IPS DF 6.9 (cell line): Measurements from ENCODE around the gene TNFRSF14.

Experiments
- DNase-seq: peaks from one replicate; pipeline ENCODE4 v3.0.0-alpha.2; 2013; ENCODE audit warnings: low read depth, low spot score
- H3K27ac ChIP-seq: one replicate; pipeline ENCODE4 v1.5.1; 2013; ENCODE audit warnings: low read length, control low read depth
- H3K27me3 ChIP-seq: 2 replicates; pipeline ENCODE4 v1.6.1; 2013; ENCODE audit warnings: mild to moderate bottlenecking, low read length; ENCODE audit not compliant: control insufficient read depth, insufficient read depth
- H3K36me3 ChIP-seq: 2 replicates; pipeline ENCODE4 v1.6.1; 2013; ENCODE audit warnings: low read length; ENCODE audit not compliant: control insufficient read depth, insufficient read depth
- H3K4me1 ChIP-seq: 2 replicates; pipeline ENCODE4 v1.6.1; 2013; ENCODE audit warnings: low read length; ENCODE audit not compliant: control insufficient read depth, insufficient read depth
- H3K4me3 ChIP-seq: 2 replicates; pipeline ENCODE4 v1.5.1; 2013; ENCODE audit warnings: mild to moderate bottlenecking, low read length
- H3K9me3 ChIP-seq: 2 replicates; pipeline ENCODE4 v1.6.1; 2013; ENCODE audit warnings: low read length, inconsistent platforms; ENCODE audit not compliant: control insufficient read depth, insufficient read depth
- WGBS: extraction: QIAGEN DNeasy Blood & Tissue Kit; methylation state at CpG from one replicate; pipeline ENCODE4 v1.1.7; 2013; ENCODE audit warnings: mixed read lengths, missing lambda C conversion rate; ENCODE audit not compliant: insufficient read length, insufficient coverage; 5-methylcytosine and 5-hydroxymethylcytosine counted together

Gene TNFRSF14

GRCh38 chr1:2587860-2588571 lies 31.8 kb downstream of the TNFRSF14 start:
- H3K4me3 ChIP-seq = no peak overlapping the region
- no peaks in the 10 kb centered on the region for H3K27me3 ChIP-seq
- H3K27ac ChIP-seq = no peak overlapping the region
- peaks cover 7% of the 10 kb centered on the region for H3K9me3 ChIP-seq
- no peak for DNase-seq
- H3K4me1 ChIP-seq = peaks cover 9% of the 10 kb centered on the region; the same call in 1 of the 2 replicates
- WGBS = no CpG with 5 or more reads among the region's 19 CpGs
- peaks cover 7% of the 10 kb centered on the region; the same call in 1 of the 2 replicates for H3K36me3 ChIP-seq

DNA sequence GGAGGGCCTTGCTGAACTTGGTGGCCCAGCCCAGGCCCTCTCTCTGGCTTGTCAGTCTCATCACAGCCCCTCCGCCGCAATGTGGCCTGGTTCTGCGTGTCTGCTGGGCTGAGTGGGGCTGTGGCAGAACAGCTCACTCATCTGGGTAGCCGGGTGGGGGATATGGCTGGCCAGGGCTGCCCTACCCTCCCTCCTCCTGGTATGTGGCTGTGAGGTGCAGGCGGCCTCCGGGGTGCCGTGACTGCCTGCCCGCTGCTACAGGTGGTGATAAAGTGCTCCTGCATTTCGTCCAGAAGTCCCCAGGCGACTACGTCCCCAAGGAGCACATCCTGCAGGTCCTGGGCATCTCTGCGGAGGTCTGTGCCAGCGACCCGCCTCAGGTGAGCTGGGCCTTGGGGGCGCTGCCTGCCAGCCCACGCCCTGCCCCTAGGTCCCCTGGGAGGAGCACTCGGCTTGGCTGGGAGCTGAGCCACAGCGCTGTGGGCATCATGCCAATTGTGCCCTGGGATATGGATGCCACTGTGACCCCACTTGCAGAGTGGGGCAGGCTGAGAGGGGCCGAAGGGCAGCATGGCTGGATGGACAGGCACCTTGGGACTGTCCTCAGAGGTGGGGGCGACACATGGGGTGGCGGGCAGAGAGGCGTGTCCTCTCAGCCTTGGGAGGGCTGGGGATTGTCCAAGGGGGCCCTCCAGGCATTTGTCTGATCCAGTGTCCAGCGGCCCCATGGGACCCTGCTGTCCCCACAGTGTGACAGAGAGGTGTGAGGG lies 32.7 kb downstream of the TNFRSF14 start:
- DNase-seq = no peak
- WGBS = no CpG with 5 or more reads among the region's 23 CpGs

GRCh38 chr1:2589431-2590232 lies 33.5 kb downstream of the TNFRSF14 start:
- Histone ChIP-seq H3K9me3 (peaks cover 10% of the 10 kb centered on the region), H3K4me1 (peaks cover 6% of the 10 kb centered on the region; the same call in 1 of the 2 replicates), H3K4me3 (no peak overlapping the region), H3K36me3 (peaks cover 7% of the 10 kb centered on the region; the same call in 1 of the 2 replicates), H3K27ac (no peak overlapping the region), H3K27me3 (no peaks in the 10 kb centered on the region)
- DNase-seq = no peak
- WGBS = no CpG with 5 or more reads among the region's 25 CpGs

More for the DNA sequence above, 32.7 kb downstream of the TNFRSF14 start:
- H3K4me1 ChIP-seq = peaks cover 6% of the 10 kb centered on the region; the same call in 1 of the 2 replicates
- H3K4me3 ChIP-seq = no peak overlapping the region
- peaks cover 10% of the 10 kb centered on the region for H3K9me3 ChIP-seq
- no peaks in the 10 kb centered on the region for H3K27me3 ChIP-seq
- H3K27ac ChIP-seq = no peak overlapping the region
- H3K36me3 ChIP-seq = peaks cover 7% of the 10 kb centered on the region; the same call in 1 of the 2 replicates

GRCh38 chr1:2590233-2591141 lies 34.3 kb downstream of the TNFRSF14 start:
- Histone ChIP-seq H3K4me1 (0 out of 2 replicates have a peak, but pooled peaks cover 3% of the 10 kb centered on the region), H3K4me3 (no peak overlapping the region), H3K27me3 (no peaks in the 10 kb centered on the region), H3K9me3 (peaks cover 15% of the 10 kb centered on the region), H3K36me3 (peaks cover 7% of the 10 kb centered on the region; the same call in 1 of the 2 replicates), H3K27ac (no peak overlapping the region)
- WGBS = no CpG with 5 or more reads among the region's 31 CpGs
- DNase-seq = no peak

GRCh38 chr1:2591233-2591580 lies 35.0 kb downstream of the TNFRSF14 start:
- H3K36me3 ChIP-seq = peaks cover 7% of the 10 kb centered on the region; the same call in 1 of the 2 replicates
- no peak for DNase-seq
- peaks cover 3% of the 10 kb centered on the region; the same call in 1 of the 2 replicates for H3K4me1 ChIP-seq
- H3K27ac ChIP-seq = no peak overlapping the region
- peaks cover 16% of the 10 kb centered on the region for H3K9me3 ChIP-seq
- no peak overlapping the region for H3K4me3 ChIP-seq
- no CpG with 5 or more reads among the region's 5 CpGs for WGBS
- no peaks in the 10 kb centered on the region for H3K27me3 ChIP-seq

GRCh38 chr1:2591581-2592261 lies 35.5 kb downstream of the TNFRSF14 start:
- no peak for DNase-seq
- no peaks in the 10 kb centered on the region for H3K27me3 ChIP-seq
- H3K9me3 ChIP-seq = peaks cover 16% of the 10 kb centered on the region
- no peak overlapping the region for H3K27ac ChIP-seq
- peaks cover 7% of the 10 kb centered on the region; the same call in 1 of the 2 replicates for H3K36me3 ChIP-seq
- no peak overlapping the region for H3K4me3 ChIP-seq
- no CpG with 5 or more reads among the region's 12 CpGs for WGBS
- peaks cover 3% of the 10 kb centered on the region; the same call in 1 of the 2 replicates for H3K4me1 ChIP-seq

- Histone ChIP-seq H3K36me3 (peaks cover 7% of the 10 kb centered on the region; the same call in 1 of the 2 replicates), H3K4me3 (no peak overlapping the region), H3K9me3 (peaks cover 16% of the 10 kb centered on the region), H3K27me3 (no peaks in the 10 kb centered on the region), H3K4me1 (no peaks in the 10 kb centered on the region; the same call in 1 of the 2 replicates), H3K27ac (no peak overlapping the region)
- DNase-seq = no peak
- WGBS = no CpG with 5 or more reads among the region's 15 CpGs
Measured at GRCh38 chr1:2592672-2593071, 36.5 kb downstream of the TNFRSF14 start.

DNA sequence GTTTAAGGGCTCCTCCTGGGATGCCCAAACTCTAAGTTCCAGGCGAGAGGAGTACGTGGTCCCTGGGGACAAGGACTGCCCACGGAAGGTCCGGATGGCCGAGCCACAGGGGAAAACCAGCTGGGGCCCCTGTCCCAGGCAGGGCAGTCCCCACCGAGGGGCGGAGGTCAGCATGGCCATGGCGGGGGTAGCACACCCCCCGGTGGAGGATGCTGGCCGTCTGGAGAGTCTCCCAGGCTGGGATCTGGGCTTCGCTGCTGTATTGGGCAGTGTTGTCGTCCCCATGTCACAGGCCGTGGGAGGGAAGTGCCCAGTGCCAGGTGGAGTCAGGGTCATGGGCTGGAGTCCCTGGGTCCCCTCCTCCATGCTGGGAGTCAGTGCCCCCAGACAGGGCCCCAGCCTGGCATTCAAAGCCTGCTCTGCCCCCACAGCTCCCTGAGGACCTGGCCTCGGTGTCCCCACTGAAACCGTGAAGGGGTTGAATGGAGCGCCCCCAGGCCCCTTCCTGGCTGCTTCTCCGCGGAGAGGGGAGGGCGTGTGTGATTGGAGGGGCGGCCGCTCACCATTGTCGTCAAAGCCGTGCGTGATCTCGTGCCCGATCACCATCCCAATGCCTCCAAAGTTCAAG lies 37.2 kb downstream of the TNFRSF14 start:
- Histone ChIP-seq H3K27me3 (no peaks in the 10 kb centered on the region), H3K27ac (no peak overlapping the region), H3K9me3 (peaks cover 16% of the 10 kb centered on the region), H3K4me3 (no peak overlapping the region), H3K36me3 (peaks cover 7% of the 10 kb centered on the region; the same call in 1 of the 2 replicates), H3K4me1 (no peaks in the 10 kb centered on the region; the same call in 1 of the 2 replicates)
- no CpG with 5 or more reads among the region's 26 CpGs for WGBS
- DNase-seq = no peak
